Sigmoid colon (tissue), 3 donors: ENCODE results near the gene MACROD2.

Source experiments
- CTCF ChIP-seq, 4 experiments: fragments of 450-650 bp in 3 of 4; fragments of 200-600 bp in 1 of 4; IDR thresholded peaks; one replicate each; pipeline ENCODE4 v1.5.1; 2016 to 2019; ENCODE audit warnings: antibody characterized with exemption in 4 of 4, mild to moderate bottlenecking in 3 of 4, moderate library complexity in 2 of 4
- POLR2A ChIP-seq, 2 donors: fragments of 450-650 bp; IDR thresholded peaks; one replicate each; pipeline ENCODE4 v1.6.1; 2016; ENCODE audit warnings: antibody characterized with exemption in 2 of 2, mild to moderate bottlenecking in 2 of 2, moderate library complexity in 2 of 2

GRCh38 chr20:14401479-14402138 is 406.3 kb downstream of the MACROD2 start:
- no peak for TF ChIP-seq POLR2A (IDR thresholded peaks at IDR 0.05)
- TF ChIP-seq CTCF (IDR thresholded peaks at IDR 0.05) = no peak
